Measurements from ENCODE around the gene ACVR1.
"Not testable (repeated sequence)": the region's sequence is repeated elsewhere in the genome, so short reads cannot be mapped to it uniquely, and the experiment has no call there.

ACVR1 gene

GRCh38 chr2:157725846-157726245 is 150.3 kb downstream of the ACVR1 start:
- POLR2A ChIA-PET = no interaction called here
- TF ChIP-seq CTCF (IDR thresholded peaks at IDR 0.05; ENCODE audit: insufficient read depth, low read length, missing control alignments) = no peak
- no peak for DNase-seq (ENCODE audit: low read depth, low spot score)
- CTCF ChIA-PET = no interaction called here
- H3K4me3 ChIP-seq (ENCODE audit: low read depth, low read length) = no peak overlapping the region

DNA sequence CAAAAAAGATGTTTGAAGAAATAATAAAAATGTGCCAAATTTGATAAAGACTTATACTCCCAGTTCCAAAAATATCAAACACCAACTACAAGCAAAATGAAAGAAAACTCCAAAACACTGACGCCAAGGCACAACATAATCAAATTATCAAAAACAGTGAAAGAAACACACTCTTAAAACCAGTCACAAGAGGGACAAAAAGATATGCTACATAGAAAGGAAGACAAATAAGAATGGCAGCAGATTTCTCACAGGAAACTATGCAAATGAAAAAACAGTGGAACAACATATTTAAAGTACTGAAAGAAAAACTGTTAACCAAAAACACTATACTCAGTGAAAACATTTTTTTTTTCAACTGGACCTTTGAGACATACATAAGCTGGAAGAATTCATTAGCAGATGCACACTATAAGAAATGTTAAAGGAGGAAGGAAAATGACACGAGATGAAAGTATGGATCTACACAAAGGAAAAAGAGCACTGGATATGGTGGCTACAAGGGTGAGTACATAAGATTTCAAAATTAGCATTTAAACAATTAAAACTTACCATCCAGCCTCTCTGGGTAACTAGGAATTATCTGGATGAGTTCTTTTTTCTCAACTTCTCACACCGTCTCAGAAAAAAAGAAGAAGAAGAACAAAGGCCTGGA is 153.4 kb downstream of the ACVR1 start:
- no peak overlapping the region for H3K4me3 ChIP-seq (ENCODE audit: low read depth, low read length)
- ChIA-PET CTCF (no interaction called here), POLR2A (no interaction called here)
- no peak for TF ChIP-seq CTCF (IDR thresholded peaks at IDR 0.05; ENCODE audit: insufficient read depth, low read length, missing control alignments)
- DNase-seq (ENCODE audit: low read depth, low spot score) = no peak

DNA sequence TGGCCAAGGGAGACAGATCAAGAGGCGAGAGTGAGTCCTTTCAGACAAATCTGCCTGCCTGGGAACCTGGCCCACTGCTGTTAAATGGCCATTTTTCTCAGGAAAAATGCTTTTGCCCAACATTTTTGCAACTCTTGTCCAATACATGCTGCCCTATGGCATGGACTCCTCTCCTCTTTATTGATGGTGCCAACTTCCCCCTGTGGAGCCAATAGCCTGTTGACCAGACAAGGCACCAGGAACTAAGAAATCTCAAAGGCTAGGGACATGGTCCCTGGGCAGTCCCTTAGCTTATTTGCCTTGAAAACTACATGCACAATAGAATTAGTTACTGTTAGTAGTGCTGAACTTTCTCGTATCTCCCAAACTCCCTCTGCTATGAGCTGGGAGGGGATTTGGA is 155.6 kb downstream of the ACVR1 start:
- DNase-seq (ENCODE audit: low read depth, low spot score) = no peak
- no peak overlapping the region for H3K4me3 ChIP-seq (ENCODE audit: low read depth, low read length)
- TF ChIP-seq CTCF (IDR thresholded peaks at IDR 0.05; ENCODE audit: insufficient read depth, low read length, missing control alignments) = no peak
- POLR2A ChIA-PET = no interaction called here
- CTCF ChIA-PET = no interaction called here

DNA sequence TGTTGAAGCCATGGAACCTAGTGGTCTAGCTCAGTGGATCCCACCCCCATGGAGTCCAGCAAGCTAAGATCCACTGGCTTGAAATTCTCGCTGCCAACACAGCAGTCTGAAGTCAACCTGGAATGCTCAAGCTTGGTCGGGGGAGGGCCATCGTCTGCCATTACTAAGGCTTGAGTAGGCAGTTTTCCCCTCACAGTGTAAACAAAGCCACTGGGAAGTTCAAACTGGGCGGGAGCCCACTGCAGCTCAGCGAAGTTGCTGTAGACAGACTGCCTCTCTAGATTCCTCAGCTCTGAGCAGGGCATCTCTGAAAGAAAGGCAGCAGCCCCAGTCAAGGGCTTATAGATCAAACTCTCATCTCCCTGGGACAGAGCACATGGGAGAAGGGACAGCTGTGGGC is 171.5 kb downstream of the ACVR1 start:
- CTCF ChIA-PET; H3K4me3 ChIP-seq (ENCODE audit: low read depth, low read length); DNase-seq (ENCODE audit: low read depth, low spot score): not testable (repeated sequence)
- POLR2A ChIA-PET = interaction anchor here (1.2 kb wide), 1 partner anchor 9 kb away, joined by 3 read pairs; no protein-coding TSS in a partner anchor

DNA sequence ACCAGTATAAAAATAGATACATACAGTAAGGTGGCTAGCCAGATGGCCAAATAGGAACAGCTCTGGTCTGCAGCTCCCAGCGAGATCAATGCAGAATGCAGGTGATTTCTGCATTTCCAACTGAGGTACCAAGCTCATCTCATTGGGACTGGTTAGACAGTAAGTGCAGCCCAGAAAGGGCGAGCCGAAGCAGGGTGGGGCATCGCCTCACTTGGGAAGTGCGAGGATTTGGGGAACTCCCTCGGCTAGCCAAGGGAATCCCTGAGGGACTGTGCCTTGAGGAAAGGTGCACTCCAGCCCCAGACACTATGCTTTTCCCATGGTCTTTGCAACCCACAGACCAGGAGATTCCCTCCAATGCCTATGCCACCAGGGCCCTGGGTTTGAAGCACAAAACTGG is 172.0 kb downstream of the ACVR1 start:
- CTCF ChIA-PET, POLR2A ChIA-PET: not testable (repeated sequence)

GRCh38 chr2:157699806-157700205 is 176.3 kb downstream of the ACVR1 start:
- no peak for TF ChIP-seq CTCF (IDR thresholded peaks at IDR 0.05; ENCODE audit: insufficient read depth, low read length, missing control alignments)
- no peak overlapping the region for H3K4me3 ChIP-seq (ENCODE audit: low read depth, low read length)
- DNase-seq (ENCODE audit: low read depth, low spot score) = no peak
- ChIA-PET CTCF (no interaction called here), POLR2A (no interaction called here)

More for the DNA sequence above, 172.0 kb downstream of the ACVR1 start:
- not testable (repeated sequence) for DNase-seq (ENCODE audit: low read depth, low spot score); H3K4me3 ChIP-seq (ENCODE audit: low read depth, low read length)

DNA sequence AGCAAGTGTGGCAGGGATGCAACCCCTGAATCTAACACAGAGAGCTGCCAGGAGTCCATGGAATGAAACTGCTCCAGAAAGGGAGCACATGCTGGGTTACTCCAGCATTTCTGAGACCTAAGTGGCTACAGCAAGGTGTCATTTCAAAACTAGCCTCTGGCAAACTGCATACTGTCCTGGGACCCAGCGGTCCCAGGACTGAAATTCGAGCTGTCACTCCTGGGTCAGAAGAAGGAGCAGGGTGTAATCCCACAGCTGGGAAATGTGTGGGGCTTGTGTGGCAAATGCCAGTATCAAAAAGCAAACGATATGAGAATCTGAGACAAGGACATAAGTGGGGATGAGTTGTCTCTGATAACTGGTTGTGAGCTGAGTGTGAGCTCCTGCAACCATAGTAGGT is 177.1 kb downstream of the ACVR1 start:
- no peak for TF ChIP-seq CTCF (IDR thresholded peaks at IDR 0.05; ENCODE audit: insufficient read depth, low read length, missing control alignments)
- POLR2A ChIA-PET = no interaction called here
- no peak for DNase-seq (ENCODE audit: low read depth, low spot score)
- H3K4me3 ChIP-seq (ENCODE audit: low read depth, low read length) = no peak overlapping the region
- CTCF ChIA-PET = interaction anchor here (0.9 kb wide), 1 partner anchor 10 kb away, joined by 3 read pairs; no protein-coding TSS in a partner anchor
